HL-60 (cell line): ENCODE data around the gene DGCR8.

ENCODE experiments used
- POLR2AphosphoS5 ChIP-seq: IDR thresholded peaks from 2 replicates; pipeline ENCODE4 v1.6.1; 2012; ENCODE audit warnings: low read depth
- TF ChIP-seq, protein P1 (sequence below): IDR thresholded peaks from one replicate; pipeline ENCODE4 v1.5.1; 2011; ENCODE audit warnings: low read length, control low read depth, inconsistent platforms; ENCODE audit not compliant: insufficient read depth
- TF ChIP-seq, protein P2 (sequence below): IDR thresholded peaks from 2 replicates; pipeline ENCODE4 v1.6.1; 2012; ENCODE audit warnings: low read depth; ENCODE audit not compliant: insufficient replicate concordance

DNA sequence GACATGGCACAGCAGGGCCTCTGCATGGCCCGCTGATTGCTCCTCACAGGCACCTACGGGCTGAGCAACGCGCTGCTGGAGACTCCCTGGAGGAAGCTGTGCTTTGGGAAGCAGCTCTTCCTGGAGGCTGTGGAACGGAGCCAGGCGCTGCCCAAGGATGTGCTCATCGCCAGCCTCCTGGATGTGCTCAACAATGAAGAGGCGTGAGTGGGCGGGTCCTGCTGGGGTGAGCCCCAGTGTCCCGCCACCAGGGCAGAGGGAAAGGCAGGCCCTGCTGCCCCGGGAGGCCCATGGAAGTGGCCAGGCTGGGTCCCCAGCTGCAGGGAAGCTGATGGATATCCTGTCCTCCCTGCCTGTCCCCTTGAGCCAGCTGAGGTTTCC lies 18.6 kb upstream of the DGCR8 start:
- TF ChIP-seq, protein P1, sequence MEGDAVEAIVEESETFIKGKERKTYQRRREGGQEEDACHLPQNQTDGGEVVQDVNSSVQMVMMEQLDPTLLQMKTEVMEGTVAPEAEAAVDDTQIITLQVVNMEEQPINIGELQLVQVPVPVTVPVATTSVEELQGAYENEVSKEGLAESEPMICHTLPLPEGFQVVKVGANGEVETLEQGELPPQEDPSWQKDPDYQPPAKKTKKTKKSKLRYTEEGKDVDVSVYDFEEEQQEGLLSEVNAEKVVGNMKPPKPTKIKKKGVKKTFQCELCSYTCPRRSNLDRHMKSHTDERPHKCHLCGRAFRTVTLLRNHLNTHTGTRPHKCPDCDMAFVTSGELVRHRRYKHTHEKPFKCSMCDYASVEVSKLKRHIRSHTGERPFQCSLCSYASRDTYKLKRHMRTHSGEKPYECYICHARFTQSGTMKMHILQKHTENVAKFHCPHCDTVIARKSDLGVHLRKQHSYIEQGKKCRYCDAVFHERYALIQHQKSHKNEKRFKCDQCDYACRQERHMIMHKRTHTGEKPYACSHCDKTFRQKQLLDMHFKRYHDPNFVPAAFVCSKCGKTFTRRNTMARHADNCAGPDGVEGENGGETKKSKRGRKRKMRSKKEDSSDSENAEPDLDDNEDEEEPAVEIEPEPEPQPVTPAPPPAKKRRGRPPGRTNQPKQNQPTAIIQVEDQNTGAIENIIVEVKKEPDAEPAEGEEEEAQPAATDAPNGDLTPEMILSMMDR = no peak
- no peak for TF ChIP-seq POLR2AphosphoS5
- TF ChIP-seq, protein P2, sequence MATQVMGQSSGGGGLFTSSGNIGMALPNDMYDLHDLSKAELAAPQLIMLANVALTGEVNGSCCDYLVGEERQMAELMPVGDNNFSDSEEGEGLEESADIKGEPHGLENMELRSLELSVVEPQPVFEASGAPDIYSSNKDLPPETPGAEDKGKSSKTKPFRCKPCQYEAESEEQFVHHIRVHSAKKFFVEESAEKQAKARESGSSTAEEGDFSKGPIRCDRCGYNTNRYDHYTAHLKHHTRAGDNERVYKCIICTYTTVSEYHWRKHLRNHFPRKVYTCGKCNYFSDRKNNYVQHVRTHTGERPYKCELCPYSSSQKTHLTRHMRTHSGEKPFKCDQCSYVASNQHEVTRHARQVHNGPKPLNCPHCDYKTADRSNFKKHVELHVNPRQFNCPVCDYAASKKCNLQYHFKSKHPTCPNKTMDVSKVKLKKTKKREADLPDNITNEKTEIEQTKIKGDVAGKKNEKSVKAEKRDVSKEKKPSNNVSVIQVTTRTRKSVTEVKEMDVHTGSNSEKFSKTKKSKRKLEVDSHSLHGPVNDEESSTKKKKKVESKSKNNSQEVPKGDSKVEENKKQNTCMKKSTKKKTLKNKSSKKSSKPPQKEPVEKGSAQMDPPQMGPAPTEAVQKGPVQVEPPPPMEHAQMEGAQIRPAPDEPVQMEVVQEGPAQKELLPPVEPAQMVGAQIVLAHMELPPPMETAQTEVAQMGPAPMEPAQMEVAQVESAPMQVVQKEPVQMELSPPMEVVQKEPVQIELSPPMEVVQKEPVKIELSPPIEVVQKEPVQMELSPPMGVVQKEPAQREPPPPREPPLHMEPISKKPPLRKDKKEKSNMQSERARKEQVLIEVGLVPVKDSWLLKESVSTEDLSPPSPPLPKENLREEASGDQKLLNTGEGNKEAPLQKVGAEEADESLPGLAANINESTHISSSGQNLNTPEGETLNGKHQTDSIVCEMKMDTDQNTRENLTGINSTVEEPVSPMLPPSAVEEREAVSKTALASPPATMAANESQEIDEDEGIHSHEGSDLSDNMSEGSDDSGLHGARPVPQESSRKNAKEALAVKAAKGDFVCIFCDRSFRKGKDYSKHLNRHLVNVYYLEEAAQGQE = no peak
